Keratinocyte (primary cell): ENCODE results near the gene DIS3L2. TPM values are rescaled to one million over a fixed set of nuclear protein-coding genes. Genes with fewer than 3 reads are reported as not detected.
"Not testable (repeated sequence)": the region's sequence is repeated elsewhere in the genome, so short reads cannot be mapped to it uniquely, and the experiment has no call there.

Source experiments
- DNase-seq: peaks from one replicate; pipeline ENCODE4 v3.0.0-alpha.2; 2011; ENCODE audit warnings: low read depth, missing footprints, low spot score
- FAIRE-seq: peaks from 2 replicates; lab custom pipeline; 2011; peaks lifted over from hg19 to GRCh38; lab: Jason Lieb, UNC
- H2AFZ ChIP-seq: 2 replicates; pipeline ENCODE4 v1.6.0; 2012; ENCODE audit warnings: low read length, control low read depth, inconsistent platforms; ENCODE audit not compliant: control insufficient read depth
- H3K27ac ChIP-seq: 2 replicates; pipeline ENCODE4 v1.5.1; 2011; ENCODE audit warnings: low read length; ENCODE audit not compliant: control insufficient read depth, insufficient read depth
- H3K27me3 ChIP-seq: 3 replicates; pipeline ENCODE4 v1.6.0; 2011; ENCODE audit warnings: low read length; ENCODE audit not compliant: control insufficient read depth, insufficient read depth; ENCODE audit errors: extremely low read depth
- H3K36me3 ChIP-seq, 2 experiments: 2 replicates in 1 of 2; 3 replicates in 1 of 2; pipeline ENCODE4 v1.5.1; 2011; ENCODE audit warnings: low read length in 2 of 2, mild to moderate bottlenecking in 1 of 2; ENCODE audit not compliant: control insufficient read depth in 2 of 2, insufficient read depth in 2 of 2; ENCODE audit errors: extremely low read depth in 1 of 2
- H3K4me1 ChIP-seq: 3 replicates; pipeline ENCODE4 v1.5.1; 2011; ENCODE audit warnings: low read length; ENCODE audit not compliant: control insufficient read depth, insufficient read depth; ENCODE audit errors: extremely low read depth
- H3K4me2 ChIP-seq: 3 replicates; pipeline ENCODE4 v1.6.0; 2011; ENCODE audit warnings: low read depth, low read length; ENCODE audit not compliant: control insufficient read depth, insufficient read depth; ENCODE audit errors: extremely low read depth
- H3K4me3 ChIP-seq, 3 experiments: fragments of 200-600 bp in 1 of 3; sonication (generic) in 1 of 3; 2 replicates in 2 of 3; 3 replicates in 1 of 3; pipeline ENCODE4 v1.5.1; 2011 to 2016; ENCODE audit warnings: low read length in 3 of 3, mild to moderate bottlenecking in 3 of 3, control low read depth in 2 of 3, inconsistent platforms in 1 of 3, low read depth in 1 of 3, mixed read lengths in 1 of 3, mixed run types in 1 of 3, moderate library complexity in 1 of 3; ENCODE audit not compliant: control insufficient read depth in 2 of 3, insufficient read depth in 2 of 3; ENCODE audit errors: extremely low read depth in 1 of 3
- H3K79me2 ChIP-seq: 2 replicates; pipeline ENCODE4 v1.6.0; 2012; ENCODE audit warnings: low read length; ENCODE audit not compliant: control insufficient read depth, insufficient read depth
- H3K9ac ChIP-seq: 3 replicates; pipeline ENCODE4 v1.6.0; 2011; ENCODE audit warnings: low read length; ENCODE audit not compliant: control insufficient read depth, insufficient read depth; ENCODE audit errors: extremely low read depth
- H3K9me1 ChIP-seq: 3 replicates; pipeline ENCODE4 v1.6.0; 2011; ENCODE audit warnings: low read length; ENCODE audit not compliant: control insufficient read depth, insufficient read depth; ENCODE audit errors: extremely low read depth
- H3K9me3 ChIP-seq: 2 replicates; pipeline ENCODE4 v1.5.1; 2012; ENCODE audit warnings: low read depth, low read length; ENCODE audit not compliant: control insufficient read depth
- H4K20me1 ChIP-seq: 3 replicates; pipeline ENCODE4 v1.6.0; 2011; ENCODE audit warnings: low read length; ENCODE audit not compliant: control insufficient read depth, insufficient read depth; ENCODE audit errors: extremely low read depth
- EZH2 ChIP-seq: IDR thresholded peaks from one replicate; pipeline ENCODE4 v1.6.1; 2012; ENCODE audit warnings: inconsistent platforms, mild to moderate bottlenecking, low read length, moderate library complexity
- dilution Hi-C: fragments of 300-500 bp; cut with MboI; formaldehyde crosslinking; loops from one replicate; pipeline ENCODE4 v1.7.0; 2020; ENCODE audit warnings: low sequenced_read_pairs; ENCODE audit not compliant: extremely low pct_ligation_motif_present
- polyA plus RNA-seq, 5 experiments: library from polyadenylated mRNA; depleted of rRNA in 3 of 5; stranded (reverse) in 3 of 5; stranded (forward) in 1 of 5; unstranded in 1 of 5; fragments of >200 nt; gene quantifications; 1 replicate in 1 of 5; 2 replicates in 3 of 5; 3 replicates in 1 of 5; pipeline versions ENCODE4 v1.2.1 to v1.2.3, GENCODE V29; 2011 to 2012; ENCODE audit warnings: missing spikeins in 2 of 5, low read depth in 1 of 5, low replicate concordance in 1 of 5
- TF ChIP-seq, protein P1 (sequence below), 3 experiments: IDR thresholded peaks in 1 of 3; conservative IDR thresholded peaks in 1 of 3; optimal IDR thresholded peaks in 1 of 3; 2 replicates in 2 of 3; 3 replicates in 1 of 3; pipeline versions ENCODE3 to v1.5.1; 2011; ENCODE audit warnings: low read length in 3 of 3, mild to moderate bottlenecking in 3 of 3, moderate library complexity in 2 of 3, control low read depth in 1 of 3, inconsistent platforms in 1 of 3; ENCODE audit not compliant: insufficient read depth in 2 of 3; ENCODE audit errors: extremely low read depth in 1 of 3

The DIS3L2 gene
- polyA plus RNA-seq, 1 donor (not counting 4 experiments of a cell fraction or from before 2014, with no cell fraction given) = 8.6 TPM

DNA sequence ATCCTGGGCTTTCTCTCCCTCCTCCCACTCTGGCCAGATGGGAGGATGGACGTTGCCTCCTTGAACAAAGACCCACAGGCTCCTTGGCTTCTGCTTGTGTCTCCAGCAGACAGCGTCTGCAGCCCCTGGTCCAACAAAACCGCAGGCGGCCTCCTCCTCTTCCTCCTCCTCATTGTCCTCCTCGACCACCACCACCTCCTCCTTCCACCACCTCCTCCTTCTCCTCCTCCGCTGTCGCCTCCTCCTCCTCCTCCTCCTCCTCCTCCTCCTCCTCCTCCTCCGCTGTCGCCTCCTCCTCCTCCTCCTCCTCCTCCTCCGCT lies 371.4 kb downstream of the DIS3L2 start:
- DNase-seq = no peak
- Histone ChIP-seq H3K4me3 (no peak overlapping the region), H3K9ac (no peak overlapping the region), H2AFZ (no peak overlapping the region), H3K27ac (no peak overlapping the region), H3K4me2 (no peak overlapping the region), H4K20me1 (no peaks in the 10 kb centered on the region), H3K36me3 (peaks cover 0 to 1% of the 10 kb centered on the region in 2 experiments), H3K9me1 (no peaks in the 10 kb centered on the region), H3K9me3 (no peaks in the 10 kb centered on the region), H3K27me3 (no peaks in the 10 kb centered on the region), H3K79me2 (no peaks in the 10 kb centered on the region), H3K4me1 (peaks cover 3% of the 10 kb centered on the region)
- dilution Hi-C loops = no loop called here
- TF ChIP-seq, protein P1, sequence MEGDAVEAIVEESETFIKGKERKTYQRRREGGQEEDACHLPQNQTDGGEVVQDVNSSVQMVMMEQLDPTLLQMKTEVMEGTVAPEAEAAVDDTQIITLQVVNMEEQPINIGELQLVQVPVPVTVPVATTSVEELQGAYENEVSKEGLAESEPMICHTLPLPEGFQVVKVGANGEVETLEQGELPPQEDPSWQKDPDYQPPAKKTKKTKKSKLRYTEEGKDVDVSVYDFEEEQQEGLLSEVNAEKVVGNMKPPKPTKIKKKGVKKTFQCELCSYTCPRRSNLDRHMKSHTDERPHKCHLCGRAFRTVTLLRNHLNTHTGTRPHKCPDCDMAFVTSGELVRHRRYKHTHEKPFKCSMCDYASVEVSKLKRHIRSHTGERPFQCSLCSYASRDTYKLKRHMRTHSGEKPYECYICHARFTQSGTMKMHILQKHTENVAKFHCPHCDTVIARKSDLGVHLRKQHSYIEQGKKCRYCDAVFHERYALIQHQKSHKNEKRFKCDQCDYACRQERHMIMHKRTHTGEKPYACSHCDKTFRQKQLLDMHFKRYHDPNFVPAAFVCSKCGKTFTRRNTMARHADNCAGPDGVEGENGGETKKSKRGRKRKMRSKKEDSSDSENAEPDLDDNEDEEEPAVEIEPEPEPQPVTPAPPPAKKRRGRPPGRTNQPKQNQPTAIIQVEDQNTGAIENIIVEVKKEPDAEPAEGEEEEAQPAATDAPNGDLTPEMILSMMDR (optimal IDR thresholded peaks at IDR 0.05 in 1 of 3, IDR thresholded peaks at IDR 0.05 in 1 of 3, conservative IDR thresholded peaks at IDR 0.05 in 1 of 3; ENCODE audit: extremely low read depth in 1 of 3, insufficient read depth in 2 of 3, low read length in 3 of 3) = no peak
- TF ChIP-seq EZH2 = no peak
- FAIRE-seq = no peak

GRCh38 chr2:232333361-232334135 lies 372.0 kb downstream of the DIS3L2 start:
- H3K9me3 ChIP-seq = no peaks in the 10 kb centered on the region
- TF ChIP-seq EZH2 = no peak
- TF ChIP-seq, protein P1 (optimal IDR thresholded peaks at IDR 0.05 in 1 of 3, IDR thresholded peaks at IDR 0.05 in 1 of 3, conservative IDR thresholded peaks at IDR 0.05 in 1 of 3; ENCODE audit: extremely low read depth in 1 of 3, insufficient read depth in 2 of 3, low read length in 3 of 3) = peak; percentile 42 to 70 (median 68)
- H3K79me2 ChIP-seq = no peaks in the 10 kb centered on the region
- no peak overlapping the region for H3K27ac ChIP-seq
- H3K9me1 ChIP-seq = no peaks in the 10 kb centered on the region
- H3K27me3 ChIP-seq = no peaks in the 10 kb centered on the region
- no peak overlapping the region for H2AFZ ChIP-seq
- H3K4me3 ChIP-seq = no peak overlapping the region
- no peak for FAIRE-seq
- peaks cover 3% of the 10 kb centered on the region for H3K4me1 ChIP-seq
- dilution Hi-C loops = no loop called here
- no peak overlapping the region for H3K9ac ChIP-seq
- DNase-seq = no peak
- no peaks in the 10 kb centered on the region for H4K20me1 ChIP-seq
- H3K4me2 ChIP-seq = no peak overlapping the region
- peaks cover 0 to 1% of the 10 kb centered on the region in 2 experiments for H3K36me3 ChIP-seq

GRCh38 chr2:232334136-232334884 lies 372.8 kb downstream of the DIS3L2 start:
- H3K4me3 ChIP-seq, H3K27me3 ChIP-seq, H2AFZ ChIP-seq, H3K27ac ChIP-seq, H3K79me2 ChIP-seq, H3K9me3 ChIP-seq, H3K4me1 ChIP-seq, H4K20me1 ChIP-seq, dilution Hi-C loops, DNase-seq, H3K9ac ChIP-seq, H3K9me1 ChIP-seq, H3K36me3 ChIP-seq, FAIRE-seq, H3K4me2 ChIP-seq: not testable (repeated sequence)
